Osteocyte (in vitro differentiated cells): ENCODE results near the gene ZNF609. TPM values are rescaled to one million over a fixed set of nuclear protein-coding genes. Genes with fewer than 3 reads are reported as not detected.

ENCODE experiments used
- DNase-seq: peaks from one replicate; pipeline ENCODE4 v3.0.0; 2021; ENCODE audit warnings: mixed read lengths; ENCODE audit not compliant: unreplicated experiment; ENCODE audit errors: extremely low spot score
- H3K27ac Mint-ChIP-seq: one replicate; pipeline ENCODE4 v1.8.0; 2021; ENCODE audit warnings: mild to moderate bottlenecking, mixed read lengths; ENCODE audit not compliant: unreplicated experiment
- H3K27me3 Mint-ChIP-seq: one replicate; pipeline ENCODE4 v1.8.0; 2021; ENCODE audit warnings: mixed read lengths; ENCODE audit not compliant: unreplicated experiment
- H3K36me3 Mint-ChIP-seq: one replicate; pipeline ENCODE4 v1.8.0; 2021; ENCODE audit warnings: mixed read lengths; ENCODE audit not compliant: unreplicated experiment
- H3K4me1 Mint-ChIP-seq: one replicate; pipeline ENCODE4 v1.8.0; 2021; ENCODE audit warnings: mixed read lengths; ENCODE audit not compliant: unreplicated experiment
- H3K4me3 Mint-ChIP-seq: one replicate; pipeline ENCODE4 v1.8.0; 2021; ENCODE audit warnings: mild to moderate bottlenecking, moderate library complexity, mixed read lengths; ENCODE audit not compliant: unreplicated experiment
- H3K9me3 Mint-ChIP-seq: one replicate; pipeline ENCODE4 v1.8.0; 2021; ENCODE audit warnings: mixed read lengths; ENCODE audit not compliant: unreplicated experiment
- total RNA-seq: library from RNA; stranded (reverse); gene quantifications from 2 replicates; pipeline ENCODE4 v1.2.1, GENCODE V29; 2021
- TF ChIP-seq, protein P1 (sequence below): fragments of 200-600 bp; sonication (generic); IDR thresholded peaks from 2 replicates; pipeline ENCODE4 v1.5.0; 2021; ENCODE audit warnings: antibody characterized with exemption, mild to moderate bottlenecking, moderate library complexity

The ZNF609 gene
- total RNA-seq, 1 donor from 2014 or later = 31.7 TPM

DNA sequence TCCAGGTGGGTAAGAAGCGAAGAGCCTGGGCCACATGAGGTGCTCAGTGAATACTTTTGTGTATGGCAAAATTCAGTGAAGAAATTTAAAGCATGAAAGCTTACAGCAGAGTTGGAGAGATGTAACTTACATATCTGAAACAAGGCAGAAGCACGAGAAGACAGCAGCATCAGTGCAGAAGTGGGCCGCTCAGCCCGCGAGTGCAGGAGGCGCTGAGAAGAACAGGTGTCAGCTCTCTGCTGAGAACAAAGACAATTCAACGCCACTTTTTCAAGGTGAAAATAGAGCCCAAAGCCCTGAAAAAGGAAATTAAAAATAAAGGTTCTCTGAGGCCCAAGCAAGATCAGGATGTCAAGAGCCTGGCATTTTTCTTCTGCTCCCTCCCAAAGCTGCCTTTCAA is 256.8 kb downstream of the ZNF609 start:
- no peaks in the 10 kb centered on the region for H3K36me3 Mint-ChIP-seq

GRCh38 chr15:64717735-64718495 is 257.5 kb downstream of the ZNF609 start:
- TF ChIP-seq, protein P1, sequence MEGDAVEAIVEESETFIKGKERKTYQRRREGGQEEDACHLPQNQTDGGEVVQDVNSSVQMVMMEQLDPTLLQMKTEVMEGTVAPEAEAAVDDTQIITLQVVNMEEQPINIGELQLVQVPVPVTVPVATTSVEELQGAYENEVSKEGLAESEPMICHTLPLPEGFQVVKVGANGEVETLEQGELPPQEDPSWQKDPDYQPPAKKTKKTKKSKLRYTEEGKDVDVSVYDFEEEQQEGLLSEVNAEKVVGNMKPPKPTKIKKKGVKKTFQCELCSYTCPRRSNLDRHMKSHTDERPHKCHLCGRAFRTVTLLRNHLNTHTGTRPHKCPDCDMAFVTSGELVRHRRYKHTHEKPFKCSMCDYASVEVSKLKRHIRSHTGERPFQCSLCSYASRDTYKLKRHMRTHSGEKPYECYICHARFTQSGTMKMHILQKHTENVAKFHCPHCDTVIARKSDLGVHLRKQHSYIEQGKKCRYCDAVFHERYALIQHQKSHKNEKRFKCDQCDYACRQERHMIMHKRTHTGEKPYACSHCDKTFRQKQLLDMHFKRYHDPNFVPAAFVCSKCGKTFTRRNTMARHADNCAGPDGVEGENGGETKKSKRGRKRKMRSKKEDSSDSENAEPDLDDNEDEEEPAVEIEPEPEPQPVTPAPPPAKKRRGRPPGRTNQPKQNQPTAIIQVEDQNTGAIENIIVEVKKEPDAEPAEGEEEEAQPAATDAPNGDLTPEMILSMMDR = no peak
- no peak overlapping the region for H3K4me3 Mint-ChIP-seq
- H3K9me3 Mint-ChIP-seq = no peaks in the 10 kb centered on the region
- H3K36me3 Mint-ChIP-seq = no peaks in the 10 kb centered on the region
- H3K27me3 Mint-ChIP-seq = no peaks in the 10 kb centered on the region
- no peak for DNase-seq
- peaks cover 1% of the 10 kb centered on the region for H3K4me1 Mint-ChIP-seq
- no peak overlapping the region for H3K27ac Mint-ChIP-seq

More for the DNA sequence above, 256.8 kb downstream of the ZNF609 start:
- Mint-ChIP-seq H3K27ac (no peak overlapping the region), H3K27me3 (no peaks in the 10 kb centered on the region), H3K9me3 (no peaks in the 10 kb centered on the region), H3K4me3 (no peak overlapping the region), H3K4me1 (peaks cover 1% of the 10 kb centered on the region)
- TF ChIP-seq, protein P1 = no peak
- no peak for DNase-seq

DNA sequence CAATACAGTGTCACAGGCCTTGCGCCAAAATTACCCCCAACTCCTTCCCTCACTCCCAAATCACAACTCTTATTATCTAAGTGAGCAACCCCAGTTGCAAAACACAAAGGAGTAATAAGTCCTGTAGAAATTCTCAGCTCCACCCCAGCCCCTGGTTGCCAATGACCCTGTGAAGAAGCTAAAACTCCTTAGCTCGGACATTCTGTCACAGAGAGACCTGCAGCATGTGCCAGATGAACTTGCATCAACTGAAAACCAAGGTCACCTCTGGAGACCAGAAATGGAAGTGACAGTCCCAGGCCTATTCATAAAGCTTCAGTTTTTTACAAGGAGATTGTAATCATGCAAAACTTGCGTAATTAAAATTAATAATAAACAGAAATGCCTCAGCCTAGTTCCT is 259.8 kb downstream of the ZNF609 start:
- H3K9me3 Mint-ChIP-seq = no peaks in the 10 kb centered on the region
- no peaks in the 10 kb centered on the region for H3K27me3 Mint-ChIP-seq
- H3K27ac Mint-ChIP-seq = no peak overlapping the region
- H3K4me3 Mint-ChIP-seq = no peak overlapping the region
- no peaks in the 10 kb centered on the region for H3K36me3 Mint-ChIP-seq
- TF ChIP-seq, protein P1 = no peak
- DNase-seq = no peak
- peaks cover 1% of the 10 kb centered on the region for H3K4me1 Mint-ChIP-seq

DNA sequence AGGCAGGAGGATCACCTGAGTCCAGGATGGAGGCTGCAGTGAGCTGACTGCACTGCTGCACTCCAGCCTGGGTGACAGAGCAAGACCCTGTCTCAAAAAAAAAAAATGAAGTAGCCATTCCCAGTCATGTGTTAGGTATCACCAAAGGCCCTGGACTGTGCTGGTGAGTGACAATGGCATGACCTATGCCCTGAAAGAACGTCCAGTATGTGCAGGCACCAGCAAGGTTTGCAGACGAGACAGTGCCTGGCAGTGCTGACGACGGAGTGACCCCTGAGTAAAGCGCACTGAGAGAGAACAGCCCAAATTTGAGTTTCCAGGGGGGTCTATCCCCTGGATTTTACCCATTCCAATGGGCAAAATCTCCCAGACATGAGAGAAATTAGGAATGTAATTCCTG is 269.8 kb downstream of the ZNF609 start:
- Mint-ChIP-seq H3K9me3 (no peaks in the 10 kb centered on the region), H3K4me1 (peaks cover 2% of the 10 kb centered on the region), H3K27me3 (no peaks in the 10 kb centered on the region), H3K4me3 (no peak overlapping the region), H3K27ac (no peak overlapping the region), H3K36me3 (no peaks in the 10 kb centered on the region)
- DNase-seq = no peak
- TF ChIP-seq, protein P1 = no peak

DNA sequence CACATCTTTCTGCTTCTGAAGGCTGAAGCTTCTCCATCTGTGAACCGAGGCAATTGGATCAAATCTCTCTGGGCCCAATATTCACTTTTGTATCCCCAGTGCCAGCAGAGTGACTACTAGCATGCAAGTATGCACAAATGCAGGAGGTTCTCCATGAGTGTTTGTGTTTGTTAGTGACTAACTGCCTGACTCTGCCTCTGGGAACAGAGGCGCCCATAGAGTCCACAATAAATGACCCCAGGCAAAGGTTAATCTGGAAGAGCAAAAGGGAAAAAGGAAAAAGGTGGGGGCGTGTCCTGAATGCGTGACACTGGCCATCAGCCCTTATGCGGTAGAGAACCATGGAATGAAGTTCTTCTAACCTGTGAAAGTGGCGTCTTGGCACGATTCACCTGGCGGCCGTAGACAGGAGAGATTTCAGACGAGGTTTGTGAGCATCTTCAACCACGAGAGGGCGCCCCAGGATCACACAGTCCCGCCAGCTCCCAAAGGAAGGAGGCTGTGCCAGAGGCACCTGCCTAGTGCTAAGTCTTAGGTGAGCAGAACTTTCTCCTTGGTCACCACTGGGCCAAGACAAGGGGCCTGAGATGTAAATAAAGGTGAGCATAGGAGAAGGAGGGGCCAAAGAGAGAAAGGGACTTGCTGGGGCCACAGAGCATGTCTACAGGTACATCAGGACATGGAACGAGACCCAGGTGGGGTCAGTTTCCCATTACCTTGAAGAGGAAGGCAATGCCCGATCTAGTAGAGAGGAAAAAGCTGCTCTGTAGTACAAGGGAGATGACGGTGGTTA is 270.8 kb downstream of the ZNF609 start:
- H3K4me1 Mint-ChIP-seq = peaks cover 2% of the 10 kb centered on the region
- H3K4me3 Mint-ChIP-seq = no peak overlapping the region
- TF ChIP-seq, protein P1 = peak; percentile 93
- H3K9me3 Mint-ChIP-seq = no peaks in the 10 kb centered on the region
- no peaks in the 10 kb centered on the region for H3K36me3 Mint-ChIP-seq
- H3K27me3 Mint-ChIP-seq = no peaks in the 10 kb centered on the region
- DNase-seq = peak; percentile 92
- H3K27ac Mint-ChIP-seq = no peak overlapping the region
